Esophagus squamous epithelium (tissue), 5 donors: Measurements from ENCODE around the gene ADD3. TPM values are rescaled to one million over a fixed set of nuclear protein-coding genes. Genes with fewer than 3 reads are reported as not detected.

Source experiments
- DNase-seq: peaks from one replicate; lab custom pipeline; 2025; lab: John Stamatoyannopoulos, UW
- H3K27ac ChIP-seq, 4 donors: fragments of 200-600 bp; sonication (generic); one replicate each; pipeline ENCODE4 v1.5.1; 2016 to 2019; ENCODE audit warnings: mild to moderate bottlenecking in 1 of 4
- H3K27me3 ChIP-seq, 4 donors: fragments of 200-600 bp; sonication (generic); 1 replicate in 3 of 4; 2 replicates in 1 of 4; pipeline versions ENCODE4 v1.5.1 to v1.6.0; 2017 to 2021; ENCODE audit warnings: antibody characterized with exemption in 1 of 4
- H3K36me3 ChIP-seq, 3 donors: fragments of 200-600 bp; sonication (generic); one replicate each; pipeline ENCODE4 v1.5.1; 2016 to 2019
- H3K4me1 ChIP-seq, 3 donors: fragments of 200-600 bp; sonication (generic); one replicate each; pipeline ENCODE4 v1.5.1; 2017 to 2019
- H3K4me3 ChIP-seq, 4 donors: fragments of 200-600 bp; sonication (generic); 1 replicate in 3 of 4; 2 replicates in 1 of 4; pipeline ENCODE4 v1.5.1; 2016 to 2019; ENCODE audit warnings: mild to moderate bottlenecking in 2 of 4, moderate library complexity in 1 of 4
- H3K9me3 ChIP-seq, 3 donors: fragments of 200-600 bp; sonication (generic); one replicate each; pipeline ENCODE4 v1.5.1; 2016 to 2019
- POLR2A ChIP-seq, 4 donors: fragments of 450-650 bp; IDR thresholded peaks; one replicate each; pipeline ENCODE4 v1.6.1; 2017; ENCODE audit warnings: antibody characterized with exemption in 4 of 4, mild to moderate bottlenecking in 4 of 4, moderate library complexity in 3 of 4
- WGBS, 2 donors: methylation state at CpG; one replicate each; pipeline ENCODE4 v1.1.5; 2018; 5-methylcytosine and 5-hydroxymethylcytosine counted together
- intact Hi-C: fragments of 100-400 bp; cut with DNase I; formaldehyde crosslinking; loops from one replicate; pipeline ENCODE4 v1.15.0; 2022
- total RNA-seq, 4 donors: library from RNA; depleted of rRNA; stranded (reverse); fragments of >200 nt; gene quantifications; one replicate each; pipeline ENCODE4 v1.1.0, GENCODE V29; 2016
- TF ChIP-seq, protein P1 (sequence below), 6 experiments: fragments of 450-650 bp in 4 of 6; fragments of 200-600 bp in 2 of 6; sonication (generic) in 2 of 6; IDR thresholded peaks; one replicate each; pipeline ENCODE4 v1.5.1; 2016 to 2019; ENCODE audit warnings: antibody characterized with exemption in 6 of 6, mild to moderate bottlenecking in 4 of 6, moderate library complexity in 4 of 6
- donor health status: DM: yes; HTN: yes; CAD: no.

ADD3 gene
- total RNA-seq, 4 donors from 2014 or later = 52.5 to 214 (median 145) TPM

DNA sequence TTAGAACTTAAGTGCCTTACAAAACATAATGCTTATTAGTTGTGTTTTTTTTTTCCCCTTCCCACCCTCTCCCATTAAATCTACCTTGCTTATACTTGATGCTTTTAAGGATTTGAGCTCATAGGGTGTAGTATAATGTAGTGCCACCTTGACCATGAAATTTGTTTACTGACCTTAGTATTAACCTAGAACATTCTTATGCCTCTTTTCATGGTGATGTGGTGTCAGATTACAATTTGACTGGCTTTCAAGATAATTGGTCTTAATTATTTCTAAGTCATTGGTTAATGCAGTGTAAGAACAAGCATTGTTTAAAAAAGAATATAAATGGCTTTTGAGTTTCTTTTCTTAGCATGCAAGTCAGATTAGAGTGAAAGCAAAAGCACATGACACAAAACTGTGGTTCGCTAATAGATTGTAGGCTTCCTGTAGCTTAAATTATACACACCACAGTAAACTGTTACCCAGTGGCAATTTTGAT lies 61.8 kb downstream of the ADD3 start:
- Histone ChIP-seq H3K4me1 (peaks cover 0 to 56% (median 29%) of the 10 kb centered on the region in 3 donors), H3K27ac (peak overlapping the region in 3 of 4 donors; percentile 60 to 66 (median 65))
- TF ChIP-seq, protein P1, sequence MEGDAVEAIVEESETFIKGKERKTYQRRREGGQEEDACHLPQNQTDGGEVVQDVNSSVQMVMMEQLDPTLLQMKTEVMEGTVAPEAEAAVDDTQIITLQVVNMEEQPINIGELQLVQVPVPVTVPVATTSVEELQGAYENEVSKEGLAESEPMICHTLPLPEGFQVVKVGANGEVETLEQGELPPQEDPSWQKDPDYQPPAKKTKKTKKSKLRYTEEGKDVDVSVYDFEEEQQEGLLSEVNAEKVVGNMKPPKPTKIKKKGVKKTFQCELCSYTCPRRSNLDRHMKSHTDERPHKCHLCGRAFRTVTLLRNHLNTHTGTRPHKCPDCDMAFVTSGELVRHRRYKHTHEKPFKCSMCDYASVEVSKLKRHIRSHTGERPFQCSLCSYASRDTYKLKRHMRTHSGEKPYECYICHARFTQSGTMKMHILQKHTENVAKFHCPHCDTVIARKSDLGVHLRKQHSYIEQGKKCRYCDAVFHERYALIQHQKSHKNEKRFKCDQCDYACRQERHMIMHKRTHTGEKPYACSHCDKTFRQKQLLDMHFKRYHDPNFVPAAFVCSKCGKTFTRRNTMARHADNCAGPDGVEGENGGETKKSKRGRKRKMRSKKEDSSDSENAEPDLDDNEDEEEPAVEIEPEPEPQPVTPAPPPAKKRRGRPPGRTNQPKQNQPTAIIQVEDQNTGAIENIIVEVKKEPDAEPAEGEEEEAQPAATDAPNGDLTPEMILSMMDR (IDR thresholded peaks at IDR 0.05) = no peak
- no peak for TF ChIP-seq POLR2A (IDR thresholded peaks at IDR 0.05)

DNA sequence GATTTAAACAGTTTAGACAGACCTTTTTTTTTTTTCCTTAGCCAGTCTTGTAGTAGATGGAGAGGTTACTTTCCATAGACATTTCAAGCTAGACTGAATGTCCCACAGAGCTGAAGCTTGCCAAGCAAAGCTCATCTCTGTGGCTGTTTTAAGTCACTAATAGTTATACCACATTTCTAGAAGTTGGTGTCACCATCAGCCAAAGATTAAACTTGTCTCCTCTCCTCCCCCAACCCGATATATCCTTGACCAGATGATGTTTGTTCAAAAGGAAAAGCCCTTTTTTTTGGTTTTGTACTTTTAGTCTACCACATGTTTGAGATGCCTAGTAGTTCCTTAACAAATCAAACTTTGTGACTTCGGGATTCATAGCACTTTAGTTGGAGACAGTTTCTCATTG lies 66.1 kb downstream of the ADD3 start:
- WGBS, 2 donors = 78 to 85% methylated on average over 2 of the region's 2 CpGs
- no peak overlapping the region for H3K4me3 ChIP-seq
- H3K4me1 ChIP-seq = peaks cover 10 to 83% (median 44%) of the 10 kb centered on the region in 3 donors
- H3K9me3 ChIP-seq = no peaks in the 10 kb centered on the region
- intact Hi-C loops = no loop called here
- peak overlapping the region in 1 of 4 donors; percentile 82 for H3K27ac ChIP-seq
- H3K36me3 ChIP-seq = no peaks in the 10 kb centered on the region
- no peaks in the 10 kb centered on the region for H3K27me3 ChIP-seq
- DNase-seq = no peak
- TF ChIP-seq POLR2A (IDR thresholded peaks at IDR 0.05) = no peak
- TF ChIP-seq, protein P1 (IDR thresholded peaks at IDR 0.05) = no peak

More for the DNA sequence above, 61.8 kb downstream of the ADD3 start:
- 44 to 50% methylated on average over 1 of the region's 1 CpG for WGBS, 2 donors
- no peaks in the 10 kb centered on the region for H3K36me3 ChIP-seq
- no peaks in the 10 kb centered on the region for H3K9me3 ChIP-seq
- intact Hi-C loops = no loop called here
- peak overlapping the region in 1 of 4 donors; percentile 13 for H3K4me3 ChIP-seq
- no peak for DNase-seq
- no peaks in the 10 kb centered on the region for H3K27me3 ChIP-seq

DNA sequence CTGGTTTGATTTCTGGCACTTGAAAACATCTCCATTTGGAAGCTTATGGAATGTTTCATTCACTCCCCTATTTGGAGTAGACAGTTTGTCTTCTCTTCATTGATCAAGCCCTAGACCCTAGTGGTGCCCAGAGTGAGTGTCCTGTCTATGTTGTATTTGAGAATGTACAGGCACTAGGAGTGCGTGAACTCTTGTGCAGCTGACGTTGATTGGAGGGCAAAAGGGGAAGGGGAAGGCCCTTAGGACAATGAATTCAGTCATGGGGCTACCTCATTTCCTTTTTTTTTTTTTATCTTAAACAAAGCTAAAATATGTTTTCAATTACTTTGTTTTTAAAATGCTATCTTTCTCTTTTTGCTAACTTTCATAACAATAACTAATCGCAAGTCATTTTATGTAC lies 66.5 kb downstream of the ADD3 start:
- Histone ChIP-seq H3K4me3 (no peak overlapping the region), H3K27me3 (no peaks in the 10 kb centered on the region), H3K27ac (peak overlapping the region in 1 of 4 donors; percentile 82), H3K9me3 (no peaks in the 10 kb centered on the region), H3K36me3 (no peaks in the 10 kb centered on the region), H3K4me1 (peaks cover 10 to 81% (median 40%) of the 10 kb centered on the region in 3 donors)
- WGBS, 2 donors = 70% methylated on average over 3 of the region's 3 CpGs
- TF ChIP-seq, protein P1 (IDR thresholded peaks at IDR 0.05) = no peak
- TF ChIP-seq POLR2A (IDR thresholded peaks at IDR 0.05) = no peak
- no peak for DNase-seq
- intact Hi-C loops = no loop called here

DNA sequence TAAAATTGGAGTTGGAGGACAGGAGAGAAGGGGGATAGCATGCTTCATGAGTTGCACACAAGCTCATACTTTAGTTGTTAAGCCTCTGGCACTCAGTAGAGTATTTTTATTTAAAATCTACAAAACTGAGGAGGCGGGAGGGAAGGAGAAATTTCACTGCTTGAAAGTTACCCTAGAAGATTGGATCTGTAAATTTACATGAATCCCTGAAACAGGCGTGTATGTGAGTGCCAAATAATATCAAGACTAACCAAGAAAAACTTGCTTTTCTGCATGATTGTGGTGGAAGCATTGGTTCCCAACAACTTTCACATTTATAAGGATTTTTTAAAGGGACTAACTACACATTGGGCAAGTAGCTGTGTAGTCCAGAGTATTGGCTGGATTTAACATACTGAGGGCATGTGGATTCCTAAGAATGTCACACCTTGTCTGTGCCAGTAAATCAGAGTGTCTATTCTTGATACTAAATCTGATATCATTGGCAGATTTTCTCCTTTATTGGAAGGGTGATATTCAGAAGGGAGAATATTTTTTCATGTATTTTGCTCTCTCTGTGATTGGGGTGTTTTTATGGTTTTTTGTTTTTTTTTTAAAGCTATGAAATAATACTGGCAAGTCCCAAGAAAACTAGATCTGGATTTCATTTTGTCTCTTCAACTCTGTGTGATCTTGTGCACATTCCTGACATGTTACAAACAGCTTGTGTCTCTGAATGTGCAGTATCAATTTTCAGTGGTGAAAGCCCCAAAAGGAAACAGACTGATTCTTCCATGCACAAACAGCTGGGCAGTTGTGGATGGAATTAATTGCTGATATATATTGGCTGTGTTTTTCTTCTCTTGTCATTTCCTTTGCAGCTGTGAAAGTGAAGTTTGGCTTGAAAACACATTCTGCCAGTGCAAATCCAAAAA lies 67.2 kb downstream of the ADD3 start:
- no peak for DNase-seq
- intact Hi-C loops = no loop called here
- no peaks in the 10 kb centered on the region for H3K36me3 ChIP-seq
- no peak overlapping the region for H3K4me3 ChIP-seq
- no peaks in the 10 kb centered on the region for H3K9me3 ChIP-seq
- 52 to 68% methylated on average over 2 of the region's 2 CpGs for WGBS, 2 donors
- no peaks in the 10 kb centered on the region for H3K27me3 ChIP-seq
- peak overlapping the region in 3 of 4 donors; percentile 67 to 82 (median 80) for H3K27ac ChIP-seq
- TF ChIP-seq, protein P1 (IDR thresholded peaks at IDR 0.05) = no peak
- no peak for TF ChIP-seq POLR2A (IDR thresholded peaks at IDR 0.05)
- H3K4me1 ChIP-seq = peaks cover 10 to 80% (median 33%) of the 10 kb centered on the region in 3 donors

DNA sequence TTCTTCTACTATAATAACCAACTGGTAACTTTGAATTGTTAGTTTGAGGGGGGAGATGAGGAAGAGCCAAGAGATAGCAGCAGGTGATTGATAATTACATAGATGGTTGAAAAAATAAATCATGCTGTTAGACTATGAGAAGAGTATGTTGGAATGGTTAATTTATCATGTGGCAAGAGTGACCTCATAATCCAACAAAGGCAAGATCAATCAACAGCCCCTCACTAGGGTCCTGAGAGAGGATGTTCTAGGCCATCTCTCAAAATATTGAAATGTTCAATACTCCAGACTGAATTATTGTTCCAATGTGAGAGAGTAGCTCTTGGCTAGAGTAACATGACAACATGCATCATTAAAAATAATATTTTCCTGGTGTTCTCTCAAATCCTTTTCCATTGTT lies 67.9 kb downstream of the ADD3 start:
- peaks cover 10 to 80% (median 27%) of the 10 kb centered on the region in 3 donors for H3K4me1 ChIP-seq
- no peaks in the 10 kb centered on the region for H3K9me3 ChIP-seq
- no peaks in the 10 kb centered on the region for H3K27me3 ChIP-seq
- no peaks in the 10 kb centered on the region for H3K36me3 ChIP-seq
- intact Hi-C loops = no loop called here
- no peak for DNase-seq
- H3K27ac ChIP-seq = peak overlapping the region in 3 of 4 donors; percentile 67 to 82 (median 80)
- no peak for TF ChIP-seq POLR2A (IDR thresholded peaks at IDR 0.05)
- TF ChIP-seq, protein P1 (IDR thresholded peaks at IDR 0.05) = no peak
- no peak overlapping the region for H3K4me3 ChIP-seq
